Gastroesophageal sphincter (tissue), 4 donors: ENCODE data around the gene DNTTIP2. TPM values are rescaled to one million over a fixed set of nuclear protein-coding genes. Genes with fewer than 3 reads are reported as not detected.

ENCODE experiments used
- ATAC-seq: fragments of 150-250 bp; one replicate; pipeline ENCODE4 v1.9.1; 2016; ENCODE audit warnings: mild to moderate bottlenecking, moderate library complexity
- H3K27ac ChIP-seq, 4 donors: fragments of 200-600 bp; sonication (generic) in 3 of 4; 1 replicate in 3 of 4; 2 replicates in 1 of 4; pipeline ENCODE4 v1.5.1; 2016 to 2019
- H3K27me3 ChIP-seq: fragments of 200-600 bp; sonication (generic); one replicate; pipeline ENCODE4 v1.5.1; 2019
- H3K36me3 ChIP-seq, 2 donors: fragments of 200-600 bp; sonication (generic); one replicate each; pipeline ENCODE4 v1.5.1; 2019; ENCODE audit warnings: control low read depth in 1 of 2
- H3K4me1 ChIP-seq, 3 donors: fragments of 200-600 bp; sonication (generic); 1 replicate in 2 of 3; 2 replicates in 1 of 3; pipeline ENCODE4 v1.5.1; 2016 to 2019; ENCODE audit warnings: control low read depth in 2 of 3
- H3K4me3 ChIP-seq, 2 donors: fragments of 200-600 bp; sonication (generic); one replicate each; pipeline ENCODE4 v1.5.1; 2019; ENCODE audit warnings: mild to moderate bottlenecking in 1 of 2, moderate library complexity in 1 of 2
- H3K9me3 ChIP-seq, 3 donors: fragments of 200-600 bp; sonication (generic); one replicate each; pipeline ENCODE4 v1.5.1; 2017 to 2019; ENCODE audit warnings: control low read depth in 2 of 3
- EP300 ChIP-seq: sonication (generic); formaldehyde crosslinking; IDR thresholded peaks from one replicate; pipeline ENCODE4 v1.6.1; 2017; ENCODE audit warnings: antibody characterized with exemption, mild to moderate bottlenecking
- POLR2A ChIP-seq, 2 donors: fragments of 450-650 bp; IDR thresholded peaks; one replicate each; pipeline ENCODE4 v1.6.1; 2017; ENCODE audit warnings: antibody characterized with exemption in 2 of 2, mild to moderate bottlenecking in 2 of 2, moderate library complexity in 1 of 2
- POLR2AphosphoS5 ChIP-seq: sonication (generic); formaldehyde crosslinking; IDR thresholded peaks from one replicate; pipeline ENCODE4 v1.6.1; 2017; ENCODE audit warnings: antibody characterized with exemption
- WGBS, 2 donors: methylation state at CpG; one replicate each; pipeline ENCODE4 v1.1.5; 2018; ENCODE audit warnings: low coverage in 1 of 2; 5-methylcytosine and 5-hydroxymethylcytosine counted together
- small RNA-seq, 4 donors: library from RNA; depleted of rRNA; stranded (forward); fragments of <200 nt; gene quantifications; one replicate each; pipeline ENCODE3, GENCODE V24; 2016
- total RNA-seq, 4 donors: library from RNA; depleted of rRNA; stranded (reverse); fragments of >200 nt; gene quantifications; one replicate each; pipeline ENCODE4 v1.1.0, GENCODE V29; 2016
- TF ChIP-seq, protein P1 (sequence below), 4 experiments: fragments of 200-600 bp in 2 of 4; fragments of 450-650 bp in 2 of 4; sonication (generic) in 1 of 4; IDR thresholded peaks; one replicate each; pipeline ENCODE4 v1.5.1; 2017 to 2019; ENCODE audit warnings: antibody characterized with exemption in 4 of 4, mild to moderate bottlenecking in 2 of 4, moderate library complexity in 2 of 4

The DNTTIP2 gene
- total RNA-seq, 4 donors from 2014 or later = 30.6 to 42.2 (median 40.3) TPM

DNA sequence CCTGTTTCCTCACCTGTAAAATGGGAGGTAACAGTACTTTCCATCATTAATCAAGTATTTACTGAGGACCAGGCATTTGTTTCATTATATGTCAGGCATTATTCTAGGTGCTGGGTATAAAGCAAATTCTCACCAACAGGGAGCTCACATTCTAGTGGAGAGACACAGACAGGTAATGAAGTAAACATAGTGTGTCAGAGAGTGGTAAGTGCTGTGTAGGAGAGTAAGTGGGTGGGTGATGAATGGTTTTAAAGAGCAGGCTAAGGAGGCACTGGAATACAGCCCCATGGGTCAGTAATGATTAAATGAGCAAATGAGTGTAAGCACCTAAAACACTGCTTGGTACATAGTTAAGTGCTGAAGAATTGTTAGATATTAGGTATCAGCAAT is 60.4 kb downstream of the DNTTIP2 start:
- TF ChIP-seq, protein P1, sequence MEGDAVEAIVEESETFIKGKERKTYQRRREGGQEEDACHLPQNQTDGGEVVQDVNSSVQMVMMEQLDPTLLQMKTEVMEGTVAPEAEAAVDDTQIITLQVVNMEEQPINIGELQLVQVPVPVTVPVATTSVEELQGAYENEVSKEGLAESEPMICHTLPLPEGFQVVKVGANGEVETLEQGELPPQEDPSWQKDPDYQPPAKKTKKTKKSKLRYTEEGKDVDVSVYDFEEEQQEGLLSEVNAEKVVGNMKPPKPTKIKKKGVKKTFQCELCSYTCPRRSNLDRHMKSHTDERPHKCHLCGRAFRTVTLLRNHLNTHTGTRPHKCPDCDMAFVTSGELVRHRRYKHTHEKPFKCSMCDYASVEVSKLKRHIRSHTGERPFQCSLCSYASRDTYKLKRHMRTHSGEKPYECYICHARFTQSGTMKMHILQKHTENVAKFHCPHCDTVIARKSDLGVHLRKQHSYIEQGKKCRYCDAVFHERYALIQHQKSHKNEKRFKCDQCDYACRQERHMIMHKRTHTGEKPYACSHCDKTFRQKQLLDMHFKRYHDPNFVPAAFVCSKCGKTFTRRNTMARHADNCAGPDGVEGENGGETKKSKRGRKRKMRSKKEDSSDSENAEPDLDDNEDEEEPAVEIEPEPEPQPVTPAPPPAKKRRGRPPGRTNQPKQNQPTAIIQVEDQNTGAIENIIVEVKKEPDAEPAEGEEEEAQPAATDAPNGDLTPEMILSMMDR (IDR thresholded peaks at IDR 0.05) = no peak
- TF ChIP-seq EP300 (no peak), POLR2AphosphoS5 (no peak), POLR2A (IDR thresholded peaks at IDR 0.05) (no peak)
- no peak for ATAC-seq
- H3K36me3 ChIP-seq = peaks cover 0 to 7% of the 10 kb centered on the region in 2 donors
- H3K4me1 ChIP-seq = peaks cover 0 to 17% (median 0%) of the 10 kb centered on the region in 3 donors
- no peak overlapping the region for H3K4me3 ChIP-seq
- no peak overlapping the region for H3K27ac ChIP-seq
- H3K27me3 ChIP-seq = no peaks in the 10 kb centered on the region
- H3K9me3 ChIP-seq = no peaks in the 10 kb centered on the region

DNA sequence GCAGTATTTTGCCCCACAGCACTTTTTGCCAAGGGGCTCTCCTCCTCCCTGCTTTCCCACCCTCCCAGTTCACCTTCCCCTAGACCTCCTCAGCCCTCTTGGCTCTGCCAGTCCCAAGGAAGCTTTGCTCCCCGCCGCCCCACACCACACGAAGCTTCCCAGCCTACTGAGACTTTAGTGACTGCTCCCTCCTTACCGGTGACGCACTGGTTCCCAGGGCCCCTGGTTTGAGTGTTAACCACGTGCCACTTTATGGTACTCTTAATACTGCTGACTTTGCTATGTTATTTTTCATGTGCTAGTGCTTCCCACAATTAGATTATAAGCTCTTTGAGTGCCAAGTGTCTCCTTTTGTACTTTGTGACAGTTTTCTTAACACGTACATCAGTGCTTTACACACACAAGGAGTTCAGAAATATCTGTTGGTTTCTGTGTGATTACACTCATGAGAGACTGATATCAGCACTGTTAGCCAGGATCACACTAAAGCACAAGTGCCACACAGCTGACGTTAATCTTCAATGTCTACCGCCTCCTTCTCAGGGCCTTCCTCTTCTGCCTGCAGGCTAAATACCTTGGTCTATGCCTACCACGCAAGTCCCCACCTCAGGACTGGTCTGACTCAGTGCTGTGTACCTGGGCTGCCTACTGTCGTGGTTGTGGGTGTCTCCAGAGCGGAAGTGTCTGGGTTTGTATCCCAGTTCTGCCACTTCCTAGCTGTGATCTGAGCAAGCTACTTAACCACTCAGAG is 61.0 kb downstream of the DNTTIP2 start:
- ATAC-seq = no peak
- Histone ChIP-seq H3K36me3 (peaks cover 0 to 7% of the 10 kb centered on the region in 2 donors), H3K4me1 (peaks cover 0 to 21% (median 0%) of the 10 kb centered on the region in 3 donors), H3K27me3 (no peaks in the 10 kb centered on the region), H3K9me3 (no peaks in the 10 kb centered on the region), H3K4me3 (no peak overlapping the region), H3K27ac (peak overlapping the region in 2 of 4 donors; percentile 9 to 50)
- 80 to 87% methylated on average over 3 to 9 of the region's 12 CpGs for WGBS, 2 donors
- TF ChIP-seq POLR2A (IDR thresholded peaks at IDR 0.05) = no peak
- TF ChIP-seq, protein P1 (IDR thresholded peaks at IDR 0.05) = no peak
- no peak for TF ChIP-seq EP300
- TF ChIP-seq POLR2AphosphoS5 = no peak

- 28 to 42% methylated on average over 2 to 3 of the region's 3 CpGs for WGBS, 2 donors
- Histone ChIP-seq H3K4me3 (no peak overlapping the region), H3K36me3 (peaks cover 0 to 7% of the 10 kb centered on the region in 2 donors), H3K27me3 (no peaks in the 10 kb centered on the region), H3K9me3 (no peaks in the 10 kb centered on the region), H3K4me1 (peaks cover 0 to 21% (median 0%) of the 10 kb centered on the region in 3 donors), H3K27ac (peak overlapping the region in 3 of 4 donors; percentile 9 to 50 (median 25))
- TF ChIP-seq POLR2AphosphoS5 (peak; percentile 54), EP300 (no peak)
- ATAC-seq = peak; percentile 65
These were observed 61.9 kb downstream of the DNTTIP2 start for GRCh38 chr1:93816970-93817678.

Small RNAs within 50 kb of the gene (small RNA-seq; reads per million reads assigned to genes)
- gene AL117351.2 (0 reads per million in 4 donors), gene MIR760 (0.54 to 2.6 (median 1.1) reads per million in 4 donors)

Other genes with a start within 250 kb of the DNTTIP2 start
- gene BCAR3, start 197.4 kb downstream of the DNTTIP2 start, total RNA-seq = 10 to 100 TPM; 33.9 to 40.2 (median 38.3) TPM
- gene GCLM, start 30.2 kb upstream of the DNTTIP2 start, total RNA-seq = 10 to 100 TPM in 1 of 4 donors, 1 to 10 TPM in 3; 7.4 to 14.1 (median 8.7) TPM
- under 1 TPM in 2 of 4 donors, not detected in 2; 0.19 to 0.27 TPM for gene ABCA4, start 241.9 kb upstream of the DNTTIP2 start, total RNA-seq